Peyer's patch (tissue), 4 donors: Measurements from ENCODE around the gene CLN3. TPM values are rescaled to one million over a fixed set of nuclear protein-coding genes. Genes with fewer than 3 reads are reported as not detected.
"Not testable (repeated sequence)": the region's sequence is repeated elsewhere in the genome, so short reads cannot be mapped to it uniquely, and the experiment has no call there.

ENCODE experiments used
- DNase-seq, 3 donors: peaks; one replicate each; pipeline ENCODE4 v3.0.0-alpha.2; 2017 to 2019
- H3K27ac ChIP-seq, 4 donors: fragments of 200-600 bp; sonication (generic); one replicate each; pipeline ENCODE4 v1.5.1; 2016 to 2019
- H3K27me3 ChIP-seq, 2 donors: fragments of 200-600 bp; sonication (generic); one replicate each; pipeline ENCODE4 v1.5.1; 2019
- H3K36me3 ChIP-seq, 3 donors: fragments of 200-600 bp; sonication (generic); one replicate each; pipeline ENCODE4 v1.5.1; 2016 to 2019
- H3K4me1 ChIP-seq, 4 donors: fragments of 200-600 bp; sonication (generic); one replicate each; pipeline ENCODE4 v1.5.1; 2016 to 2019
- H3K4me3 ChIP-seq, 4 donors: fragments of 200-600 bp; sonication (generic); 1 replicate in 3 of 4; 2 replicates in 1 of 4; pipeline ENCODE4 v1.5.1; 2016 to 2019; ENCODE audit warnings: mild to moderate bottlenecking in 1 of 4
- H3K9me3 ChIP-seq, 4 donors: fragments of 200-600 bp; sonication (generic); one replicate each; pipeline ENCODE4 v1.5.1; 2016 to 2019; ENCODE audit warnings: mild to moderate bottlenecking in 1 of 4
- CTCF ChIP-seq, 6 experiments: fragments of 450-650 bp in 4 of 6; fragments of 200-600 bp in 2 of 6; sonication (generic) in 1 of 6; IDR thresholded peaks; one replicate each; pipeline ENCODE4 v1.5.1; 2017 to 2019; ENCODE audit warnings: antibody characterized with exemption in 6 of 6, mild to moderate bottlenecking in 3 of 6, moderate library complexity in 1 of 6
- POLR2A ChIP-seq, 2 donors: fragments of 450-650 bp; IDR thresholded peaks; one replicate each; pipeline ENCODE4 v1.5.1; 2017; ENCODE audit warnings: antibody characterized with exemption in 2 of 2, mild to moderate bottlenecking in 2 of 2, moderate library complexity in 2 of 2
- total RNA-seq, 4 donors: library from RNA; depleted of rRNA; stranded (reverse); fragments of >200 nt; gene quantifications; one replicate each; pipeline ENCODE4 v1.1.0, GENCODE V29; 2016

CLN3 gene
- total RNA-seq, 4 donors from 2014 or later = 47.0 to 83.6 (median 73.3) TPM

- H3K27ac ChIP-seq = peak overlapping the region; percentile 89 to 97 (median 90)
- H3K4me1 ChIP-seq = peaks cover 0 to 35% (median 13%) of the 10 kb centered on the region in 4 donors
- peak in 2 of 3 donors; percentile 39 to 70 for DNase-seq
- peaks cover 0 to 31% (median 0%) of the 10 kb centered on the region in 3 donors for H3K36me3 ChIP-seq
- peak overlapping the region; percentile 74 to 97 (median 82) for H3K4me3 ChIP-seq
- no peaks in the 10 kb centered on the region for H3K27me3 ChIP-seq
- TF ChIP-seq CTCF (IDR thresholded peaks at IDR 0.05) = peak in 3 of 6 experiments; percentile 28 to 37 (median 30)
- TF ChIP-seq POLR2A (IDR thresholded peaks at IDR 0.05) = no peak
- no peaks in the 10 kb centered on the region for H3K9me3 ChIP-seq
These were observed 474 bp downstream of the CLN3 start for GRCh38 chr16:28491230-28491969.

GRCh38 chr16:28486266-28486665 lies 5.6 kb downstream of the CLN3 start:
- no peaks in the 10 kb centered on the region for H3K27me3 ChIP-seq
- TF ChIP-seq CTCF (IDR thresholded peaks at IDR 0.05) = no peak
- H3K27ac ChIP-seq = no peak overlapping the region
- no peak for DNase-seq
- H3K4me3 ChIP-seq = no peak overlapping the region
- no peaks in the 10 kb centered on the region for H3K9me3 ChIP-seq
- peaks cover 0 to 20% (median 0%) of the 10 kb centered on the region in 4 donors for H3K4me1 ChIP-seq
- H3K36me3 ChIP-seq = peaks cover 0 to 64% (median 0%) of the 10 kb centered on the region in 3 donors

GRCh38 chr16:28483361-28483760 lies 8.5 kb downstream of the CLN3 start:
- DNase-seq, H3K9me3 ChIP-seq, H3K27me3 ChIP-seq, H3K4me3 ChIP-seq, H3K4me1 ChIP-seq, H3K27ac ChIP-seq: not testable (repeated sequence)
- peaks cover 0 to 63% (median 0%) of the 10 kb centered on the region in 3 donors for H3K36me3 ChIP-seq

- H3K9me3 ChIP-seq = no peaks in the 10 kb centered on the region
- no peak overlapping the region for H3K4me3 ChIP-seq
- no peaks in the 10 kb centered on the region for H3K27me3 ChIP-seq
- H3K27ac ChIP-seq = peak overlapping the region in 1 of 4 donors; percentile 73
- H3K4me1 ChIP-seq = peaks cover 0 to 9% (median 0%) of the 10 kb centered on the region in 4 donors
- peaks cover 0 to 62% (median 0%) of the 10 kb centered on the region in 3 donors for H3K36me3 ChIP-seq
- no peak for DNase-seq
- TF ChIP-seq POLR2A (IDR thresholded peaks at IDR 0.05) = no peak
- TF ChIP-seq CTCF (IDR thresholded peaks at IDR 0.05) = no peak
These were observed 9.8 kb downstream of the CLN3 start for GRCh38 chr16:28482026-28482425.

- no peak overlapping the region for H3K27ac ChIP-seq
- no peaks in the 10 kb centered on the region for H3K27me3 ChIP-seq
- DNase-seq = no peak
- H3K9me3 ChIP-seq = no peaks in the 10 kb centered on the region
- peaks cover 0 to 65% (median 0%) of the 10 kb centered on the region in 3 donors for H3K36me3 ChIP-seq
- TF ChIP-seq POLR2A (IDR thresholded peaks at IDR 0.05) = no peak
- peaks cover 0 to 9% (median 0%) of the 10 kb centered on the region in 4 donors for H3K4me1 ChIP-seq
- no peak overlapping the region for H3K4me3 ChIP-seq
These were observed 13.2 kb downstream of the CLN3 start for GRCh38 chr16:28478506-28479180.

GRCh38 chr16:28477311-28477920 lies 14.5 kb downstream of the CLN3 start:
- H3K4me3 ChIP-seq = no peak overlapping the region
- TF ChIP-seq CTCF (IDR thresholded peaks at IDR 0.05) (no peak), POLR2A (IDR thresholded peaks at IDR 0.05) (no peak)
- no peaks in the 10 kb centered on the region for H3K9me3 ChIP-seq
- no peak overlapping the region for H3K27ac ChIP-seq
- DNase-seq = no peak
- H3K27me3 ChIP-seq = no peaks in the 10 kb centered on the region
- peaks cover 0 to 60% (median 0%) of the 10 kb centered on the region in 3 donors for H3K36me3 ChIP-seq
- peaks cover 0 to 9% (median 0%) of the 10 kb centered on the region in 4 donors for H3K4me1 ChIP-seq
